HepG2 (cell line): ENCODE data around the gene CAVIN2. TPM values are rescaled to one million over a fixed set of nuclear protein-coding genes. Genes with fewer than 3 reads are reported as not detected.

Experiments
- ADNP ChIP-seq: sonication (generic); formaldehyde crosslinking; IDR thresholded peaks from 2 replicates; pipeline ENCODE4 v1.4.0; 2020; ENCODE audit warnings: missing genetic modification reagents
- HNF4G ChIP-seq, 2 experiments: sonication (generic) in 1 of 2; formaldehyde crosslinking in 1 of 2; IDR thresholded peaks; 2 replicates each; pipeline versions ENCODE4 v1.4.0 to v1.6.1; 2011 to 2020; ENCODE audit warnings: borderline replicate concordance in 2 of 2, low read depth in 2 of 2, mild to moderate bottlenecking in 2 of 2, low read length in 1 of 2, missing genetic modification reagents in 1 of 2, moderate library complexity in 1 of 2
- MTA3 ChIP-seq: sonication (generic); formaldehyde crosslinking; IDR thresholded peaks from 2 replicates; pipeline ENCODE4 v1.4.0; 2020; ENCODE audit warnings: missing genetic modification reagents
- NFE2L2 ChIP-seq: fragments of 150-350 bp; IDR thresholded peaks from 2 replicates; pipeline ENCODE4 v1.6.1; 2014; ENCODE audit warnings: low read length
- RFXAP ChIP-seq: sonication (generic); formaldehyde crosslinking; IDR thresholded peaks from 2 replicates; pipeline ENCODE4 v1.4.0; 2020; ENCODE audit warnings: missing genetic modification reagents, borderline replicate concordance
- SALL1 ChIP-seq: sonication (generic); formaldehyde crosslinking; IDR thresholded peaks from 2 replicates; pipeline ENCODE4 v1.8.0; 2022; ENCODE audit warnings: mild to moderate bottlenecking, missing genetic modification reagents
- SKI ChIP-seq: fragments of 450-650 bp; IDR thresholded peaks from one replicate; pipeline ENCODE4 v1.6.1; 2018; ENCODE audit warnings: mild to moderate bottlenecking; ENCODE audit not compliant: partially characterized antibody
- ZNF678 ChIP-seq: sonication (generic); formaldehyde crosslinking; IDR thresholded peaks from 2 replicates; pipeline ENCODE4 v1.4.0; 2020; ENCODE audit warnings: mild to moderate bottlenecking, missing genetic modification reagents
- ZNF737 ChIP-seq: sonication (generic); formaldehyde crosslinking; IDR thresholded peaks from 2 replicates; pipeline ENCODE4 v1.5.0; 2020; ENCODE audit warnings: missing genetic modification reagents, mild to moderate bottlenecking, borderline replicate concordance
- polyA plus RNA-seq, 8 experiments: library from polyadenylated mRNA; depleted of rRNA in 3 of 8; stranded (reverse) in 7 of 8; unstranded in 1 of 8; fragments of >200 nt; fragmentation: Illumina TruSeq in 4 of 8; extraction: Trizol in 4 of 8; gene quantifications; 2 replicates each; pipeline versions ENCODE4 v1.2.1 to v1.2.3, GENCODE V29; 2011 to 2016; ENCODE audit warnings: low read depth in 4 of 8, missing spikeins in 1 of 8, mixed read lengths in 1 of 8; ENCODE audit not compliant: insufficient read depth in 1 of 8
- total RNA-seq, 5 experiments: library from RNA; depleted of rRNA; stranded (reverse); fragments of >200 nt; fragmentation: Illumina TruSeq; extraction: Trizol; gene quantifications; 2 replicates each; pipeline ENCODE4 v1.2.3, GENCODE V29; 2016; ENCODE audit warnings: low read depth in 1 of 5
- TF ChIP-seq, protein P1 (sequence below): sonication (generic); formaldehyde crosslinking; IDR thresholded peaks from 2 replicates; pipeline ENCODE4 v1.5.1; 2020; ENCODE audit warnings: mild to moderate bottlenecking, missing genetic modification reagents, borderline replicate concordance
- TF ChIP-seq, protein P2 (sequence below), 2 experiments: IDR thresholded peaks; 2 replicates each; pipeline ENCODE4 v1.6.1; 2011 to 2012; ENCODE audit warnings: low read length in 2 of 2, borderline replicate concordance in 1 of 2, low read depth in 1 of 2, mild to moderate bottlenecking in 1 of 2, moderate library complexity in 1 of 2
- TF ChIP-seq, protein P3 (sequence below): sonication (generic); formaldehyde crosslinking; IDR thresholded peaks from 2 replicates; pipeline ENCODE4 v1.4.0; 2020; ENCODE audit warnings: mild to moderate bottlenecking, missing genetic modification reagents, borderline replicate concordance

The CAVIN2 gene
- total and polyA plus RNA-seq, 2 of the 13 experiments (the other 11 are each of a cell fraction or from before 2014, with no cell fraction given), result 7.6 to 38.8 TPM

DNA sequence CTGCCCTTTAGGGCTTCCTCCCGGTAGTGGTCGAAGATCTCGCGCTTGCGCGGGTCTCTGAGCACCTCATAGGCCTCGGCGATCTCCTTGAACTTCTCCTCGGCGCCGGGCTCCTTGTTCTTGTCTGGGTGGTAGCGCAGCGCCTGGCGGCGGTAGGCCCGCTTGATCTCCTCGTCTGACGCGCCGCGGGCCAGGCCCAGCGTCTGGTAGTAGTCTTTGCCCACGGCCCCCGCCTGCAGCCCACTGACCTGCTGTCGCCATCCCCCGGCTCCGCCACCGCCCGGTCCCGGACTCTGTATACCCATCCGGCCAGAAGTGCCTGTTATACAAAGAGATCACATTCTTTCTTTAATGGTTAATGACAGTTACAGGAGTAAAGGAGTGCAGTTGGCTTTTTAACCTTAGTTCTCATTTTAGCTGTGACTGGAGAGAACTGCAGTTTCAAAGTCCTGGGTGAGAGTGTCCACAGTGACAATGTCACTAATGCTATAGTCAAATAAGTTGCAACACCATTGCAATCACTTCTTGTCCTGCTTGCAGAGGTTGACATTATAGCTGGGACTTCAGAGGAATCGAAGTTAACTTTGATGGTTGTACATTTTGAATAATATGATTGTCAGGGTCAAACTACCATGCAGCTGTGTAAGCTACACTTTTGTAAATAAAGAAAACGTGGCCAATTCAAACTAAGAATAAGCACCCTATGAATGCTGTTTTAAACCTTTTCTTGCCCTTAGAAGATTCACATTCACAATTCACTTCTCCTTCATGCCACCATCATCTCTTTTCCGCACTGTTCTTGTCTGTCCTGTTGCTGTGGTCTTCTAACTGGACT, 35.3 kb upstream of the CAVIN2 start (continued):
- TF ChIP-seq ZNF678 (CRISPR knock-in tag), result no peak
- no peak for TF ChIP-seq ZNF737 (CRISPR knock-in tag)
- TF ChIP-seq, protein P1, sequence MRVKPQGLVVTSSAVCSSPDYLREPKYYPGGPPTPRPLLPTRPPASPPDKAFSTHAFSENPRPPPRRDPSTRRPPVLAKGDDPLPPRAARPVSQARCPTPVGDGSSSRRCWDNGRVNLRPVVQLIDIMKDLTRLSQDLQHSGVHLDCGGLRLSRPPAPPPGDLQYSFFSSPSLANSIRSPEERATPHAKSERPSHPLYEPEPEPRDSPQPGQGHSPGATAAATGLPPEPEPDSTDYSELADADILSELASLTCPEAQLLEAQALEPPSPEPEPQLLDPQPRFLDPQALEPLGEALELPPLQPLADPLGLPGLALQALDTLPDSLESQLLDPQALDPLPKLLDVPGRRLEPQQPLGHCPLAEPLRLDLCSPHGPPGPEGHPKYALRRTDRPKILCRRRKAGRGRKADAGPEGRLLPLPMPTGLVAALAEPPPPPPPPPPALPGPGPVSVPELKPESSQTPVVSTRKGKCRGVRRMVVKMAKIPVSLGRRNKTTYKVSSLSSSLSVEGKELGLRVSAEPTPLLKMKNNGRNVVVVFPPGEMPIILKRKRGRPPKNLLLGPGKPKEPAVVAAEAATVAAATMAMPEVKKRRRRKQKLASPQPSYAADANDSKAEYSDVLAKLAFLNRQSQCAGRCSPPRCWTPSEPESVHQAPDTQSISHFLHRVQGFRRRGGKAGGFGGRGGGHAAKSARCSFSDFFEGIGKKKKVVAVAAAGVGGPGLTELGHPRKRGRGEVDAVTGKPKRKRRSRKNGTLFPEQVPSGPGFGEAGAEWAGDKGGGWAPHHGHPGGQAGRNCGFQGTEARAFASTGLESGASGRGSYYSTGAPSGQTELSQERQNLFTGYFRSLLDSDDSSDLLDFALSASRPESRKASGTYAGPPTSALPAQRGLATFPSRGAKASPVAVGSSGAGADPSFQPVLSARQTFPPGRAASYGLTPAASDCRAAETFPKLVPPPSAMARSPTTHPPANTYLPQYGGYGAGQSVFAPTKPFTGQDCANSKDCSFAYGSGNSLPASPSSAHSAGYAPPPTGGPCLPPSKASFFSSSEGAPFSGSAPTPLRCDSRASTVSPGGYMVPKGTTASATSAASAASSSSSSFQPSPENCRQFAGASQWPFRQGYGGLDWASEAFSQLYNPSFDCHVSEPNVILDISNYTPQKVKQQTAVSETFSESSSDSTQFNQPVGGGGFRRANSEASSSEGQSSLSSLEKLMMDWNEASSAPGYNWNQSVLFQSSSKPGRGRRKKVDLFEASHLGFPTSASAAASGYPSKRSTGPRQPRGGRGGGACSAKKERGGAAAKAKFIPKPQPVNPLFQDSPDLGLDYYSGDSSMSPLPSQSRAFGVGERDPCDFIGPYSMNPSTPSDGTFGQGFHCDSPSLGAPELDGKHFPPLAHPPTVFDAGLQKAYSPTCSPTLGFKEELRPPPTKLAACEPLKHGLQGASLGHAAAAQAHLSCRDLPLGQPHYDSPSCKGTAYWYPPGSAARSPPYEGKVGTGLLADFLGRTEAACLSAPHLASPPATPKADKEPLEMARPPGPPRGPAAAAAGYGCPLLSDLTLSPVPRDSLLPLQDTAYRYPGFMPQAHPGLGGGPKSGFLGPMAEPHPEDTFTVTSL, result peak; percentile 94
- TF ChIP-seq, protein P2, sequence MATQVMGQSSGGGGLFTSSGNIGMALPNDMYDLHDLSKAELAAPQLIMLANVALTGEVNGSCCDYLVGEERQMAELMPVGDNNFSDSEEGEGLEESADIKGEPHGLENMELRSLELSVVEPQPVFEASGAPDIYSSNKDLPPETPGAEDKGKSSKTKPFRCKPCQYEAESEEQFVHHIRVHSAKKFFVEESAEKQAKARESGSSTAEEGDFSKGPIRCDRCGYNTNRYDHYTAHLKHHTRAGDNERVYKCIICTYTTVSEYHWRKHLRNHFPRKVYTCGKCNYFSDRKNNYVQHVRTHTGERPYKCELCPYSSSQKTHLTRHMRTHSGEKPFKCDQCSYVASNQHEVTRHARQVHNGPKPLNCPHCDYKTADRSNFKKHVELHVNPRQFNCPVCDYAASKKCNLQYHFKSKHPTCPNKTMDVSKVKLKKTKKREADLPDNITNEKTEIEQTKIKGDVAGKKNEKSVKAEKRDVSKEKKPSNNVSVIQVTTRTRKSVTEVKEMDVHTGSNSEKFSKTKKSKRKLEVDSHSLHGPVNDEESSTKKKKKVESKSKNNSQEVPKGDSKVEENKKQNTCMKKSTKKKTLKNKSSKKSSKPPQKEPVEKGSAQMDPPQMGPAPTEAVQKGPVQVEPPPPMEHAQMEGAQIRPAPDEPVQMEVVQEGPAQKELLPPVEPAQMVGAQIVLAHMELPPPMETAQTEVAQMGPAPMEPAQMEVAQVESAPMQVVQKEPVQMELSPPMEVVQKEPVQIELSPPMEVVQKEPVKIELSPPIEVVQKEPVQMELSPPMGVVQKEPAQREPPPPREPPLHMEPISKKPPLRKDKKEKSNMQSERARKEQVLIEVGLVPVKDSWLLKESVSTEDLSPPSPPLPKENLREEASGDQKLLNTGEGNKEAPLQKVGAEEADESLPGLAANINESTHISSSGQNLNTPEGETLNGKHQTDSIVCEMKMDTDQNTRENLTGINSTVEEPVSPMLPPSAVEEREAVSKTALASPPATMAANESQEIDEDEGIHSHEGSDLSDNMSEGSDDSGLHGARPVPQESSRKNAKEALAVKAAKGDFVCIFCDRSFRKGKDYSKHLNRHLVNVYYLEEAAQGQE (IDR thresholded peaks at IDR 0.05; ENCODE audit: borderline replicate concordance in 1 of 2, low read depth in 1 of 2, low read length in 2 of 2), result 0 out of 4 replicates have a peak, but pooled peaks of 1 of the 2 experiments have one; percentile 54
- TF ChIP-seq SKI, result peak; percentile 82
- TF ChIP-seq MTA3 (CRISPR knock-in tag), result no peak
- no peak for TF ChIP-seq NFE2L2
- TF ChIP-seq, protein P3, sequence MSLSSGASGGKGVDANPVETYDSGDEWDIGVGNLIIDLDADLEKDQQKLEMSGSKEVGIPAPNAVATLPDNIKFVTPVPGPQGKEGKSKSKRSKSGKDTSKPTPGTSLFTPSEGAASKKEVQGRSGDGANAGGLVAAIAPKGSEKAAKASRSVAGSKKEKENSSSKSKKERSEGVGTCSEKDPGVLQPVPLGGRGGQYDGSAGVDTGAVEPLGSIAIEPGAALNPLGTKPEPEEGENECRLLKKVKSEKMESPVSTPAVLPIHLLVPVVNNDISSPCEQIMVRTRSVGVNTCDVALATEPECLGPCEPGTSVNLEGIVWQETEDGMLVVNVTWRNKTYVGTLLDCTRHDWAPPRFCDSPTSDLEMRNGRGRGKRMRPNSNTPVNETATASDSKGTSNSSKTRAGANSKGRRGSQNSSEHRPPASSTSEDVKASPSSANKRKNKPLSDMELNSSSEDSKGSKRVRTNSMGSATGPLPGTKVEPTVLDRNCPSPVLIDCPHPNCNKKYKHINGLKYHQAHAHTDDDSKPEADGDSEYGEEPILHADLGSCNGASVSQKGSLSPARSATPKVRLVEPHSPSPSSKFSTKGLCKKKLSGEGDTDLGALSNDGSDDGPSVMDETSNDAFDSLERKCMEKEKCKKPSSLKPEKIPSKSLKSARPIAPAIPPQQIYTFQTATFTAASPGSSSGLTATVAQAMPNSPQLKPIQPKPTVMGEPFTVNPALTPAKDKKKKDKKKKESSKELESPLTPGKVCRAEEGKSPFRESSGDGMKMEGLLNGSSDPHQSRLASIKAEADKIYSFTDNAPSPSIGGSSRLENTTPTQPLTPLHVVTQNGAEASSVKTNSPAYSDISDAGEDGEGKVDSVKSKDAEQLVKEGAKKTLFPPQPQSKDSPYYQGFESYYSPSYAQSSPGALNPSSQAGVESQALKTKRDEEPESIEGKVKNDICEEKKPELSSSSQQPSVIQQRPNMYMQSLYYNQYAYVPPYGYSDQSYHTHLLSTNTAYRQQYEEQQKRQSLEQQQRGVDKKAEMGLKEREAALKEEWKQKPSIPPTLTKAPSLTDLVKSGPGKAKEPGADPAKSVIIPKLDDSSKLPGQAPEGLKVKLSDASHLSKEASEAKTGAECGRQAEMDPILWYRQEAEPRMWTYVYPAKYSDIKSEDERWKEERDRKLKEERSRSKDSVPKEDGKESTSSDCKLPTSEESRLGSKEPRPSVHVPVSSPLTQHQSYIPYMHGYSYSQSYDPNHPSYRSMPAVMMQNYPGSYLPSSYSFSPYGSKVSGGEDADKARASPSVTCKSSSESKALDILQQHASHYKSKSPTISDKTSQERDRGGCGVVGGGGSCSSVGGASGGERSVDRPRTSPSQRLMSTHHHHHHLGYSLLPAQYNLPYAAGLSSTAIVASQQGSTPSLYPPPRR (CRISPR knock-in tag), result peak; percentile 94
- TF ChIP-seq ADNP, result no peak
- no peak for TF ChIP-seq RFXAP
- peak; percentile 86 for TF ChIP-seq SALL1 (CRISPR knock-in tag)
- peak; percentile 93 for TF ChIP-seq HNF4G (IDR thresholded peaks at IDR 0.05; ENCODE audit: borderline replicate concordance, low read depth, low read length)
- peak; percentile 47; the same call in 1 of the 2 replicates for TF ChIP-seq HNF4G (CRISPR knock-in tag; IDR thresholded peaks at IDR 0.05; ENCODE audit: borderline replicate concordance, low read depth)
